GM06990 (cell line): ENCODE measurements around the gene FARP2.
"Not testable (repeated sequence)": the region's sequence is repeated elsewhere in the genome, so short reads cannot be mapped to it uniquely, and the experiment has no call there.

Experiments used
- DNase-seq: peaks from one replicate; pipeline ENCODE4 v3.0.0-alpha.2; 2011; ENCODE audit not compliant: insufficient read length; ENCODE audit errors: extremely low read depth
- H3K27me3 ChIP-seq: replicated peaks from 2 replicates; pipeline ENCODE4 v1.6.0; 2011; ENCODE audit warnings: low read length; ENCODE audit not compliant: control insufficient read depth, insufficient read depth
- H3K36me3 ChIP-seq: 2 replicates; pipeline ENCODE4 v1.5.1; 2011; ENCODE audit warnings: low read length; ENCODE audit not compliant: control insufficient read depth, insufficient read depth
- H3K4me3 ChIP-seq: replicated peaks from 2 replicates; pipeline ENCODE4 v1.5.1; 2011; ENCODE audit warnings: low read depth, mild to moderate bottlenecking, control low read depth, low read length
- CTCF ChIP-seq: IDR thresholded peaks from 2 replicates; pipeline ENCODE4 v1.5.1; 2011; ENCODE audit warnings: low read length, control low read depth, mild to moderate bottlenecking, inconsistent platforms; ENCODE audit not compliant: insufficient read depth, poor library complexity, severe bottlenecking

The FARP2 gene

GRCh38 chr2:241372361-241372992, 16.4 kb downstream of the FARP2 start:
- peaks cover 2% of the 10 kb centered on the region for H3K36me3 ChIP-seq
- TF ChIP-seq CTCF, result no peak
- DNase-seq, result no peak

GRCh38 chr2:241373446-241373845, 17.4 kb downstream of the FARP2 start:
- DNase-seq, result no peak
- TF ChIP-seq CTCF, result no peak
- H3K4me3 ChIP-seq, result no peak overlapping the region
- no peaks in the 10 kb centered on the region for H3K27me3 ChIP-seq
- peaks cover 2% of the 10 kb centered on the region for H3K36me3 ChIP-seq

More at GRCh38 chr2:241372361-241372992, 16.4 kb downstream of the FARP2 start:
- Histone ChIP-seq H3K27me3 (no peaks in the 10 kb centered on the region), H3K4me3 (no peak overlapping the region)

- not testable (repeated sequence) for H3K27me3 ChIP-seq, H3K4me3 ChIP-seq, DNase-seq, H3K36me3 ChIP-seq
Observed at GRCh38 chr2:241373906-241374305, 17.8 kb downstream of the FARP2 start.

- Histone ChIP-seq H3K4me3 (no peak overlapping the region), H3K27me3 (no peaks in the 10 kb centered on the region), H3K36me3 (peaks cover 2% of the 10 kb centered on the region)
- no peak for TF ChIP-seq CTCF
- DNase-seq, result no peak
Observed at GRCh38 chr2:241375300-241375699, 19.2 kb downstream of the FARP2 start.

- TF ChIP-seq CTCF, result no peak
- no peak for DNase-seq
- Histone ChIP-seq H3K36me3 (peaks cover 2% of the 10 kb centered on the region), H3K4me3 (no peak overlapping the region), H3K27me3 (no peaks in the 10 kb centered on the region)
Observed at GRCh38 chr2:241376808-241377207, 20.7 kb downstream of the FARP2 start.

- no peak for DNase-seq
- Histone ChIP-seq H3K4me3 (no peak overlapping the region), H3K36me3 (peaks cover 2% of the 10 kb centered on the region), H3K27me3 (no peaks in the 10 kb centered on the region)
- no peak for TF ChIP-seq CTCF
Observed at GRCh38 chr2:241378816-241379215, 22.7 kb downstream of the FARP2 start.
